Measurements from ENCODE around the gene AUTS2.

- TF ChIP-seq POLR2AphosphoS5 (IDR thresholded peaks at IDR 0.05; ENCODE audit: low read depth, low read length): no peak
- TF ChIP-seq POLR2A (IDR thresholded peaks at IDR 0.05; ENCODE audit: low read depth, low read length): no peak
These were observed 63.1 kb downstream of the AUTS2 start for GRCh38 chr7:69661342-69661741.

Data from GM12891 (cell line).